ENCODE data around the gene SNX22. TPM values are rescaled to one million over a fixed set of nuclear protein-coding genes. Genes with fewer than 3 reads are reported as not detected.
"Not testable (repeated sequence)": the region's sequence is repeated elsewhere in the genome, so short reads cannot be mapped to it uniquely, and the experiment has no call there.

The SNX22 gene
- total and polyA plus RNA-seq, 7 donors = 0.06 to 0.31 (median 0.17) TPM

GRCh38 chr15:64117759-64118487 lies 33.6 kb upstream of the SNX22 start:
- DNase-seq (no peak), ATAC-seq (no peak)
- Histone ChIP-seq H3K36me3 (ENCODE audit: insufficient read depth in 1 of 2, low read depth in 1 of 2) (peaks cover 9 to 100% of the 10 kb centered on the region in 2 donors), H3K9me3 (no peaks in the 10 kb centered on the region), H3K27me3 (ENCODE audit: insufficient read depth in 3 of 3, low read length in 2 of 3) (no peaks in the 10 kb centered on the region), H3K4me3 (no peak overlapping the region), H3K4me1 (no peaks in the 10 kb centered on the region), H3K27ac (no peak overlapping the region)
- TF ChIP-seq, protein P1, sequence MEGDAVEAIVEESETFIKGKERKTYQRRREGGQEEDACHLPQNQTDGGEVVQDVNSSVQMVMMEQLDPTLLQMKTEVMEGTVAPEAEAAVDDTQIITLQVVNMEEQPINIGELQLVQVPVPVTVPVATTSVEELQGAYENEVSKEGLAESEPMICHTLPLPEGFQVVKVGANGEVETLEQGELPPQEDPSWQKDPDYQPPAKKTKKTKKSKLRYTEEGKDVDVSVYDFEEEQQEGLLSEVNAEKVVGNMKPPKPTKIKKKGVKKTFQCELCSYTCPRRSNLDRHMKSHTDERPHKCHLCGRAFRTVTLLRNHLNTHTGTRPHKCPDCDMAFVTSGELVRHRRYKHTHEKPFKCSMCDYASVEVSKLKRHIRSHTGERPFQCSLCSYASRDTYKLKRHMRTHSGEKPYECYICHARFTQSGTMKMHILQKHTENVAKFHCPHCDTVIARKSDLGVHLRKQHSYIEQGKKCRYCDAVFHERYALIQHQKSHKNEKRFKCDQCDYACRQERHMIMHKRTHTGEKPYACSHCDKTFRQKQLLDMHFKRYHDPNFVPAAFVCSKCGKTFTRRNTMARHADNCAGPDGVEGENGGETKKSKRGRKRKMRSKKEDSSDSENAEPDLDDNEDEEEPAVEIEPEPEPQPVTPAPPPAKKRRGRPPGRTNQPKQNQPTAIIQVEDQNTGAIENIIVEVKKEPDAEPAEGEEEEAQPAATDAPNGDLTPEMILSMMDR (IDR thresholded peaks at IDR 0.05) = no peak
- intact Hi-C loops (cut with DNase I) = no loop called here
- 94% methylated on average over 5 of the region's 5 CpGs for WGBS, 3 donors

GRCh38 chr15:64120322-64120721 lies 31.2 kb upstream of the SNX22 start:
- WGBS, 3 donors = 97 to 99% (median 98%) methylated on average over 2 of the region's 2 CpGs
- H3K9me3 ChIP-seq; DNase-seq; H3K4me1 ChIP-seq; ATAC-seq; H3K27me3 ChIP-seq (ENCODE audit: insufficient read depth in 3 of 3, low read length in 2 of 3); H3K4me3 ChIP-seq; intact Hi-C loops (cut with DNase I); H3K27ac ChIP-seq: not testable (repeated sequence)
- peaks cover 13 to 99% of the 10 kb centered on the region in 2 donors for H3K36me3 ChIP-seq (ENCODE audit: insufficient read depth in 1 of 2, low read depth in 1 of 2)

GRCh38 chr15:64121614-64122013 lies 29.9 kb upstream of the SNX22 start:
- no peaks in the 10 kb centered on the region for H3K9me3 ChIP-seq
- H3K27ac ChIP-seq = no peak overlapping the region
- no peaks in the 10 kb centered on the region for H3K27me3 ChIP-seq (ENCODE audit: insufficient read depth in 3 of 3, low read length in 2 of 3)
- DNase-seq (no peak), ATAC-seq (no peak)
- TF ChIP-seq, protein P1 (IDR thresholded peaks at IDR 0.05) = no peak
- 88 to 94% (median 88%) methylated on average over 4 of the region's 4 CpGs for WGBS, 3 donors
- intact Hi-C loops (cut with DNase I) = no loop called here
- H3K4me3 ChIP-seq = no peak overlapping the region
- H3K4me1 ChIP-seq = no peaks in the 10 kb centered on the region
- peaks cover 18 to 98% of the 10 kb centered on the region in 2 donors for H3K36me3 ChIP-seq (ENCODE audit: insufficient read depth in 1 of 2, low read depth in 1 of 2)

GRCh38 chr15:64122444-64122843 lies 29.1 kb upstream of the SNX22 start:
- 80 to 87% (median 86%) methylated on average over 1 of the region's 1 CpG for WGBS, 3 donors

GRCh38 chr15:64122936-64123351 lies 28.6 kb upstream of the SNX22 start:
- intact Hi-C loops (cut with DNase I) = no loop called here
- no peak for DNase-seq
- Histone ChIP-seq H3K27me3 (ENCODE audit: insufficient read depth in 3 of 3, low read length in 2 of 3) (no peaks in the 10 kb centered on the region), H3K36me3 (ENCODE audit: insufficient read depth in 1 of 2, low read depth in 1 of 2) (peaks cover 22 to 98% of the 10 kb centered on the region in 2 donors), H3K4me1 (peaks cover 10% of the 10 kb centered on the region), H3K27ac (no peak overlapping the region), H3K4me3 (no peak overlapping the region), H3K9me3 (no peaks in the 10 kb centered on the region)
- TF ChIP-seq, protein P1 (IDR thresholded peaks at IDR 0.05) = no peak
- no peak for ATAC-seq
- WGBS, 3 donors = 71 to 77% (median 74%) methylated on average over 3 of the region's 3 CpGs

More at GRCh38 chr15:64122444-64122843, 29.1 kb upstream of the SNX22 start:
- H3K36me3 ChIP-seq (ENCODE audit: insufficient read depth in 1 of 2, low read depth in 1 of 2) = peaks cover 18 to 98% of the 10 kb centered on the region in 2 donors
- intact Hi-C loops (cut with DNase I) = no loop called here
- no peak overlapping the region for H3K4me3 ChIP-seq
- no peak overlapping the region for H3K27ac ChIP-seq
- DNase-seq = no peak
- H3K27me3 ChIP-seq (ENCODE audit: insufficient read depth in 3 of 3, low read length in 2 of 3) = no peaks in the 10 kb centered on the region
- no peaks in the 10 kb centered on the region for H3K9me3 ChIP-seq
- H3K4me1 ChIP-seq = peaks cover 6% of the 10 kb centered on the region
- ATAC-seq = no peak
- TF ChIP-seq, protein P1 (IDR thresholded peaks at IDR 0.05) = no peak

Data from psoas muscle (tissue), 8 donors.